ENCODE measurements around the gene MRPL10.

Gene MRPL10

DNA sequence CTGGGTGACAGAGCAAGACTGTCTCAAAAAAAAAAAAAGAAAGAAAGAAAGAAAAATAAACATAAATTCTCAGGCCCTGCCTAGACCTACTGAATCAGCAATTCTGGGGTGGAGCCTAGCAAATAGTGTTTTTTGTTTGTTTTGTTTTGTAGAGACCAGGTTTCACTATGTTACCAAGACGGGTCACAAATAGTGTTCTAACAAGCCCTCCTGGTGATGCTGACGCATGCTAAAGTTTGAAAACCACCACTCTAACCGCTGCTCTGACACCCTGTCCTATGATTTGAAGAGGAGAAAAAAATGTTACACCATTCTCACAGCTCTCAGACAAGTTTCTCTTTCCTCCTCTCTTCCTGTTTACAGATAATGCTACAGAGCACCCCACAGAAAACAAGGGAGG, 1.5 kb downstream of the MRPL10 start:
- Histone ChIP-seq H3K9ac (ENCODE audit: low read length) (no peak overlapping the region), H4K12ac (ENCODE audit: low read depth, low read length) (no peak overlapping the region), H3K79me1 (ENCODE audit: low read length) (peaks cover 3% of the 10 kb centered on the region), H3K4me1 (ENCODE audit: control insufficient read depth in 1 of 2, insufficient read depth in 2 of 2, low read length in 2 of 2) (peaks cover 8% of the 10 kb centered on the region in 2 experiments), H2BK12ac (ENCODE audit: low read length) (no peak overlapping the region), H3K27me3 (ENCODE audit: insufficient read depth, low read length) (no peaks in the 10 kb centered on the region), H3K36me3 (ENCODE audit: control insufficient read depth in 1 of 2, insufficient read depth in 2 of 2, low read length in 2 of 2) (peaks cover 19 to 24% of the 10 kb centered on the region in 2 experiments), H3K23ac (ENCODE audit: low read length) (no peak overlapping the region), H3K4me2 (ENCODE audit: low read length) (no peak overlapping the region), H3K18ac (ENCODE audit: low read length) (no peak overlapping the region), H2BK120ac (ENCODE audit: insufficient read depth, low read length, poor library complexity) (no peak overlapping the region), H2BK5ac (ENCODE audit: low read depth, low read length, poor library complexity) (no peak overlapping the region), H3K4ac (ENCODE audit: low read depth, low read length) (no peak overlapping the region), H3K4me3 (ENCODE audit: low read depth, low read length) (no peak overlapping the region), H2AK5ac (ENCODE audit: low read length) (no peak overlapping the region), H3K14ac (ENCODE audit: low read length) (no peak overlapping the region), H3K9me3 (ENCODE audit: insufficient read depth, low read depth, low read length) (no peaks in the 10 kb centered on the region), H2AFZ (ENCODE audit: insufficient read depth, low read length, poor library complexity) (no peak overlapping the region), H4K8ac (ENCODE audit: low read depth, low read length) (no peak overlapping the region), H3K27ac (ENCODE audit: low read depth, low read length) (no peak overlapping the region), H4K91ac (ENCODE audit: low read depth, low read length) (no peak overlapping the region), H3K79me2 (ENCODE audit: control insufficient read depth, insufficient read depth, low read length, poor library complexity) (no peaks in the 10 kb centered on the region)
- DNase-seq = no peak
- no CpG with 5 or more reads among the region's 3 CpGs for WGBS (ENCODE audit: extremely low coverage, insufficient coverage, insufficient read length)

DNA sequence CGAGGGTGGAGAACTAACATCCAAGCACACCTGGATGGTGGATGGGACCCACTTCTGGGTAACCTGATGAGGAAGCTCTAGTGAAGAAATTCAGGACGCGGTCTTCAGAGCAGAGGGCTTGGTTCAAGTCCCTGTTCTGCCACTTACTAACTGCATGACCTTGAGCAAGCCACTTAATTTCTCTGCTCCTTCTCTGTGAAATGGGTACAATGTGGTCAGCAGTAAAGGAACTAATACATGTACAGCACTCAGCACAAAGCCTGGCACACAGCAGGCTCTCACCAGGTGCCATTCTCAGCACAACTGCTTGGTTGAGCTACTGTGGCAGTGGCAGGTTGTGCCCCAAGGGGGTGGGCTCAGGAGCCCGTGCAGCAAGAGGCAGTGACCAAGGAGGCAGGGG, 7.8 kb downstream of the MRPL10 start:
- Histone ChIP-seq H4K8ac (ENCODE audit: low read depth, low read length) (no peak overlapping the region), H2BK12ac (ENCODE audit: low read length) (no peak overlapping the region), H3K79me1 (ENCODE audit: low read length) (peaks cover 9% of the 10 kb centered on the region), H3K36me3 (ENCODE audit: control insufficient read depth in 1 of 2, insufficient read depth in 2 of 2, low read length in 2 of 2) (peaks cover 30 to 39% of the 10 kb centered on the region in 2 experiments), H3K18ac (ENCODE audit: low read length) (no peak overlapping the region), H3K27me3 (ENCODE audit: insufficient read depth, low read length) (no peaks in the 10 kb centered on the region), H3K23ac (ENCODE audit: low read length) (no peak overlapping the region), H3K9ac (ENCODE audit: low read length) (no peak overlapping the region), H4K12ac (ENCODE audit: low read depth, low read length) (no peak overlapping the region), H3K79me2 (ENCODE audit: control insufficient read depth, insufficient read depth, low read length, poor library complexity) (peaks cover 1% of the 10 kb centered on the region), H3K4me2 (ENCODE audit: low read length) (no peak overlapping the region), H3K9me3 (ENCODE audit: insufficient read depth, low read depth, low read length) (no peaks in the 10 kb centered on the region), H3K4ac (ENCODE audit: low read depth, low read length) (no peak overlapping the region), H3K4me3 (ENCODE audit: low read depth, low read length) (no peak overlapping the region), H2BK120ac (ENCODE audit: insufficient read depth, low read length, poor library complexity) (no peak overlapping the region), H2BK5ac (ENCODE audit: low read depth, low read length, poor library complexity) (no peak overlapping the region), H3K14ac (ENCODE audit: low read length) (no peak overlapping the region), H2AFZ (ENCODE audit: insufficient read depth, low read length, poor library complexity) (no peak overlapping the region), H3K27ac (ENCODE audit: low read depth, low read length) (no peak overlapping the region), H2AK5ac (ENCODE audit: low read length) (no peak overlapping the region), H3K4me1 (ENCODE audit: control insufficient read depth in 1 of 2, insufficient read depth in 2 of 2, low read length in 2 of 2) (peaks cover 8 to 9% of the 10 kb centered on the region in 2 experiments), H4K91ac (ENCODE audit: low read depth, low read length) (no peak overlapping the region)
- WGBS (ENCODE audit: extremely low coverage, insufficient coverage, insufficient read length) = no CpG with 5 or more reads among the region's 4 CpGs
- no peak for DNase-seq

DNA sequence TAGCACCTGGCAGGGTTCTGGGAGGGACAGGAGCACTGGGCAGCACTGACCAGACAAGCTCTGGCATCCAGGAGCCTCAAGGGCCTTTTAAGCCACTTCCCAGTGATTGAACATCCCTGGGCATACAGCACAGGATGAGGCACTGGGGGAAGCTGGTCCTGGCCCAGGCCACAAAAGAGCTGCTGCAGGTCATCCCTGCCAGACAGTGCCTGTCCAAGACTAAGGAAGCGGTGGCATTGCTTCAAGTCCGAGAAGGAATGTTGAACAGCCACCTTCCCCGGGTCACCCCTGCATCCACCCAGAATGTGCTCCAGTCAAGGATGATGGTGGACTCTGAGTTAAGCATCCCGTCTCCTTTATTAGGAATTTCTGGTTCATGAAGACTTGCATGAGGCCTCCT, 8.6 kb downstream of the MRPL10 start:
- no peak for DNase-seq
- H4K91ac ChIP-seq (ENCODE audit: low read depth, low read length) = no peak overlapping the region
- H3K36me3 ChIP-seq (ENCODE audit: control insufficient read depth in 1 of 2, insufficient read depth in 2 of 2, low read length in 2 of 2) = peaks cover 34 to 42% of the 10 kb centered on the region in 2 experiments
- no peak overlapping the region for H3K18ac ChIP-seq (ENCODE audit: low read length)
- no peak overlapping the region for H3K4me3 ChIP-seq (ENCODE audit: low read depth, low read length)
- no peak overlapping the region for H3K14ac ChIP-seq (ENCODE audit: low read length)
- no peaks in the 10 kb centered on the region for H3K9me3 ChIP-seq (ENCODE audit: insufficient read depth, low read depth, low read length)
- no peak overlapping the region for H4K12ac ChIP-seq (ENCODE audit: low read depth, low read length)
- H3K4ac ChIP-seq (ENCODE audit: low read depth, low read length) = no peak overlapping the region
- no peak overlapping the region for H3K27ac ChIP-seq (ENCODE audit: low read depth, low read length)
- H3K79me2 ChIP-seq (ENCODE audit: control insufficient read depth, insufficient read depth, low read length, poor library complexity) = peaks cover 1% of the 10 kb centered on the region
- H3K4me2 ChIP-seq (ENCODE audit: low read length) = no peak overlapping the region
- H2AK5ac ChIP-seq (ENCODE audit: low read length) = no peak overlapping the region
- no peak overlapping the region for H2BK120ac ChIP-seq (ENCODE audit: insufficient read depth, low read length, poor library complexity)
- peaks cover 8 to 9% of the 10 kb centered on the region in 2 experiments for H3K4me1 ChIP-seq (ENCODE audit: control insufficient read depth in 1 of 2, insufficient read depth in 2 of 2, low read length in 2 of 2)
- H4K8ac ChIP-seq (ENCODE audit: low read depth, low read length) = no peak overlapping the region
- H3K27me3 ChIP-seq (ENCODE audit: insufficient read depth, low read length) = no peaks in the 10 kb centered on the region
- H3K23ac ChIP-seq (ENCODE audit: low read length) = no peak overlapping the region
- H3K79me1 ChIP-seq (ENCODE audit: low read length) = peaks cover 9% of the 10 kb centered on the region
- no peak overlapping the region for H2BK5ac ChIP-seq (ENCODE audit: low read depth, low read length, poor library complexity)
- H2BK12ac ChIP-seq (ENCODE audit: low read length) = no peak overlapping the region
- no peak overlapping the region for H2AFZ ChIP-seq (ENCODE audit: insufficient read depth, low read length, poor library complexity)
- H3K9ac ChIP-seq (ENCODE audit: low read length) = no peak overlapping the region
- WGBS (ENCODE audit: extremely low coverage, insufficient coverage, insufficient read length) = no CpG with 5 or more reads among the region's 4 CpGs

- no CpG with 5 or more reads among the region's 21 CpGs for WGBS (ENCODE audit: extremely low coverage, insufficient coverage, insufficient read length)
These were observed 9.6 kb downstream of the MRPL10 start, which contains the start of gene OSBPL7 for GRCh38 chr17:47821424-47822391. OSBPL7 (minus strand) TSS chr17:47821794; CDS start chr17:47820278, 1,516 bp downstream.

More at GRCh38 chr17:47821424-47822391, 9.6 kb downstream of the MRPL10 start, which contains the start of gene OSBPL7:
- Histone ChIP-seq H3K4ac (ENCODE audit: low read depth, low read length) (no peak within 1 kb of the TSS), H3K14ac (ENCODE audit: low read length) (peak within 1 kb of the TSS; percentile 38), H2BK12ac (ENCODE audit: low read length) (no peak within 1 kb of the TSS), H3K4me3 (ENCODE audit: low read depth, low read length) (peak within 1 kb of the TSS; percentile 72), H3K27ac (ENCODE audit: low read depth, low read length) (no peak within 1 kb of the TSS), H3K4me1 (ENCODE audit: control insufficient read depth in 1 of 2, insufficient read depth in 2 of 2, low read length in 2 of 2) (peaks cover 8 to 9% of the 10 kb centered on the region in 2 experiments), H3K36me3 (ENCODE audit: control insufficient read depth in 1 of 2, insufficient read depth in 2 of 2, low read length in 2 of 2) (peaks cover 35 to 43% of the 10 kb centered on the region in 2 experiments), H4K91ac (ENCODE audit: low read depth, low read length) (peak within 1 kb of the TSS; percentile 40), H2AK5ac (ENCODE audit: low read length) (peak within 1 kb of the TSS; percentile 55), H3K79me2 (ENCODE audit: control insufficient read depth, insufficient read depth, low read length, poor library complexity) (peaks cover 1% of the 10 kb centered on the region), H3K18ac (ENCODE audit: low read length) (no peak within 1 kb of the TSS), H3K9me3 (ENCODE audit: insufficient read depth, low read depth, low read length) (no peaks in the 10 kb centered on the region), H2AFZ (ENCODE audit: insufficient read depth, low read length, poor library complexity) (peak within 1 kb of the TSS; percentile 89), H2BK120ac (ENCODE audit: insufficient read depth, low read length, poor library complexity) (peak within 1 kb of the TSS; percentile 35), H3K9ac (ENCODE audit: low read length) (peak within 1 kb of the TSS; percentile 57), H3K79me1 (ENCODE audit: low read length) (peaks cover 9% of the 10 kb centered on the region), H2BK5ac (ENCODE audit: low read depth, low read length, poor library complexity) (no peak within 1 kb of the TSS), H3K23ac (ENCODE audit: low read length) (no peak within 1 kb of the TSS), H3K4me2 (ENCODE audit: low read length) (peak within 1 kb of the TSS; percentile 72), H3K27me3 (ENCODE audit: insufficient read depth, low read length) (no peaks in the 10 kb centered on the region), H4K8ac (ENCODE audit: low read depth, low read length) (peak within 1 kb of the TSS; percentile 78), H4K12ac (ENCODE audit: low read depth, low read length) (peak within 1 kb of the TSS; percentile 78)
- peak in 1 of 2 donors; percentile 32 for DNase-seq

Measured in trophoblast cell (in vitro differentiated cells and primary cell).